GM10266 (cell line): Measurements from ENCODE around the gene STK11.
"Not testable (repeated sequence)": the region's sequence is repeated elsewhere in the genome, so short reads cannot be mapped to it uniquely, and the experiment has no call there.

Experiments
- DNase-seq: peaks from one replicate; pipeline ENCODE4 v3.0.0; 2012; ENCODE audit errors: extremely low spot score
- TF ChIP-seq, protein P1 (sequence below): IDR thresholded peaks from 2 replicates; pipeline ENCODE4 v1.5.1; 2012; ENCODE audit warnings: mild to moderate bottlenecking, low read depth; ENCODE audit not compliant: control insufficient read depth, insufficient read depth; ENCODE audit errors: missing control alignments

STK11 gene

DNA sequence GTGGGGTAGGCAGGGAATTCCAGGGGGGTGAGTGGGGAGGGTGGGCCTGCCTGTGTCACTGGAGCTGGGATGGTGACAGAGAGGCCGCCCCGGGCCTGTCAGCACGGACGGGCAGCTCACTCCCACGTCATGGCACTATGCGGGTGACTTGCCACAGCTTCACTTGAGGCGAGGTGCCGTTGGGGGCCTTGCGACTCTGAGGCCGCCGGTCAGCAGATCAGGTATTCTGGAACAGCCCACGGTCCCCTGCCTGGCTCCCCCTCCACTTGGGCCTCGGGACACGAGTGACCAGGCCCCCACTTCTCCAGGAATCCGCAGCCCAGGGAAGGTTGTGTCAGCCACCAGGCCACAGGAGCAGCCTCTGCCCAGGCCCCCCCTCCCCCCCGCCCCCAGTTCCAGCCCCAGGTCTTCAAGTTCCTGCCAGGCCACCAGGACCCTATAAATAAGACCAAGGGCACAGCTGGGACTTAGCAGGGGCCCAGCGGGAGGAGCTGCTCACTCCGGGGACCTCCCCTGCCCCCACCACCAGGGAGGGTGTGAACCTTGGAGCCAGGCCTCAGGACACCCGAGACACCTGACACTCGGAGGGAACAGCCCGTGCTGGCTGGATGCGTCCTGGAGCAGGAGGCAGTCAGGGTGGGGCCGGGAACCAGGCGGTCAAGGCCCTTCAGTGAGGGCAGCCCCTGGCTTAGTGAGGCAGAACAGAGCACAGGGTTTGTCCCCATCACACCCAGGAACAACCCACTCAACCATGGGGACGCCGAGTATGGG lies 40.1 kb downstream of the STK11 start:
- DNase-seq: no peak
- TF ChIP-seq, protein P1, sequence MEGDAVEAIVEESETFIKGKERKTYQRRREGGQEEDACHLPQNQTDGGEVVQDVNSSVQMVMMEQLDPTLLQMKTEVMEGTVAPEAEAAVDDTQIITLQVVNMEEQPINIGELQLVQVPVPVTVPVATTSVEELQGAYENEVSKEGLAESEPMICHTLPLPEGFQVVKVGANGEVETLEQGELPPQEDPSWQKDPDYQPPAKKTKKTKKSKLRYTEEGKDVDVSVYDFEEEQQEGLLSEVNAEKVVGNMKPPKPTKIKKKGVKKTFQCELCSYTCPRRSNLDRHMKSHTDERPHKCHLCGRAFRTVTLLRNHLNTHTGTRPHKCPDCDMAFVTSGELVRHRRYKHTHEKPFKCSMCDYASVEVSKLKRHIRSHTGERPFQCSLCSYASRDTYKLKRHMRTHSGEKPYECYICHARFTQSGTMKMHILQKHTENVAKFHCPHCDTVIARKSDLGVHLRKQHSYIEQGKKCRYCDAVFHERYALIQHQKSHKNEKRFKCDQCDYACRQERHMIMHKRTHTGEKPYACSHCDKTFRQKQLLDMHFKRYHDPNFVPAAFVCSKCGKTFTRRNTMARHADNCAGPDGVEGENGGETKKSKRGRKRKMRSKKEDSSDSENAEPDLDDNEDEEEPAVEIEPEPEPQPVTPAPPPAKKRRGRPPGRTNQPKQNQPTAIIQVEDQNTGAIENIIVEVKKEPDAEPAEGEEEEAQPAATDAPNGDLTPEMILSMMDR: no peak

DNA sequence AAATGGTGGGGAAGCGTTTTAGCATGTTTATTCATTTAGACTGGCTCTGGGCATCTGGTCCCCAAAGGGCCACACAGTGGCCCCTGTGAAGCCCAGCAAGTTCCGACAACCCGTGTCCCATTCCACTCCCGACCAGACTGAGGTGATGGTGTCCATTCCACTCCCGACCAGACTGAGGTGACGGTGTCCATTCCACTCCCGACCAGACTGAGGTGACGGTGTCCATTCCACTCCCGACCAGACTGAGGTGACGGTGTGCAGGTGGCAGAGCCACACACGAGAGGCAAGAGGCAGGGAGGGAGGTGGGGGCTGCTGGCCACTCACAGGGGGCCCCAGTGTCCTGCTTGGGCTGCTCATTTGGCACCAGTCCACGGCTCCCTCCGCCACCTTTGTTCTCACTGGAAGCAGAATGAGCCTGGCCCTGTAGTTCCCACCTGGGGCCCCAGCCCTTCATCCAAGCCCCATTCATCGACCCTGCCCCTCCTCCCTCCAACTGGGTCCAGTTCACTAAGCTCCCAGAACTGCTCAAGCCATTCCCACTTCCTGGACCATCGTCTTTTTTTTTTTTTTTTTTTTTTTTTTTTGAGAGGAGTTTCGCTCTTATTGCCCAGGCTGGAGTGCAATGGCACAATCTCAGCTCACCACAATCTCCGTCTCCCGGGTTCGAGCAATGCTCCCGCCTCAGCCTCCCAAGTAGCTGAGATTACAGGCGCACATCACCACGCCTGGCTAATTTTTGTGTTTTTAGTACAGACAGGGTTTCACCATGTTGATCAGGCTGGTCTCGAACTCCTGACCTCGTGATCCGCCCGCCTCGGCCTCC lies 40.9 kb downstream of the STK11 start:
- DNase-seq: not testable (repeated sequence)

DNA sequence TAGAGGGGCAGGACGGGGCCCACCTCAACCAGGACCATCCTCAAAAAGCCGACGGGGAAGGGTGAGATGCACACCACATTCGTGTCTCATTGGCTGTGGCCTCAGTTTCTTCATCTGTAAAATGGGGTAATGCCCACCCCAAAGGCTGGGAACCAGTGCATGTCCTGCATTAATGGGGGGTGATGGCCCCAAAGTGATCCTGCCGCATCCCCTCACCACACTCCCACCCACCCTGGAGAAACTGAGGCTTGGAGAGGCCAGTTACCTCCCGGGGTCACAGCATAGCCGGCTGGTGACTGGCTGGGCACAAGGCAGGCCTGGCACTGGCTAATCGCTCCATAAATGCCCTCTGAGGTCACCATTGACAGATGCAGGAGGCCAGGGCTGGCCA lies 42.2 kb downstream of the STK11 start:
- TF ChIP-seq, protein P1: no peak
- no peak for DNase-seq

DNA sequence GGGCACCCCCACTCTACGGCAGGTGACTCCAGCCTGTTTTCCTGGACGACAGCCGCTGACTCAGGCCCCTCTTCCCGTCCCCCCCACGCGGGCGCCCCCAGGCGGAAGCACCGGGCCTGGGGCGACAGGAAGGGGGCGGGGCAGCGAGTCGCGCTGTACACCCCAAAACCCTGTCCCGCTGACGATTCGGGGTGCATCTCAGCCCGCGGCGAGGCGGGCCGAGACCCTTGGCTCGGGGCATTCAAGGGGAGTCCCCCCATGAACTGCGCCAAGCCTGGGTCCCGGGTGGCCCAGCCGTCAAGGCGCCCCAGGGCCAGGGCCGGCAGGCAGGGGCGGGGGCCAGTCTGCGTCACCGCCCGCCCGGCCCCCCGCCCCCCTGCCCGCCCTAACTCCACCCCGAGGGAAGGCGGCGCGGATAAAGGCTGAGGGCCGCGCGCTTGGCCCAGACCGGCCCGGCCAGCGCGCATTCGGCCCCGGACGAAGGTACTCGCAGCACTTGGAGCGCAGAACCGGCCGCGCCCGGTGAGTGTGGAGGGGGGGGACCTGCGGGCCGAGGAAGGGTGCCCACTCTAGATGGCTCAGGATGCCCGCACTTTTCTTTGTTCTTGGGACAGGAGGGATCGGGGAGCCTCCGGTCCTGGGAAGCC lies 42.7 kb downstream of the STK11 start, which contains the start of gene MIDN:
MIDN (plus strand) TSS at position 445 of the 647 bp plus-strand sequence. CDS start 1,714 bp downstream, outside the sequence.
- peak; percentile 88 for DNase-seq
- TF ChIP-seq, protein P1: peak; percentile 60

DNA sequence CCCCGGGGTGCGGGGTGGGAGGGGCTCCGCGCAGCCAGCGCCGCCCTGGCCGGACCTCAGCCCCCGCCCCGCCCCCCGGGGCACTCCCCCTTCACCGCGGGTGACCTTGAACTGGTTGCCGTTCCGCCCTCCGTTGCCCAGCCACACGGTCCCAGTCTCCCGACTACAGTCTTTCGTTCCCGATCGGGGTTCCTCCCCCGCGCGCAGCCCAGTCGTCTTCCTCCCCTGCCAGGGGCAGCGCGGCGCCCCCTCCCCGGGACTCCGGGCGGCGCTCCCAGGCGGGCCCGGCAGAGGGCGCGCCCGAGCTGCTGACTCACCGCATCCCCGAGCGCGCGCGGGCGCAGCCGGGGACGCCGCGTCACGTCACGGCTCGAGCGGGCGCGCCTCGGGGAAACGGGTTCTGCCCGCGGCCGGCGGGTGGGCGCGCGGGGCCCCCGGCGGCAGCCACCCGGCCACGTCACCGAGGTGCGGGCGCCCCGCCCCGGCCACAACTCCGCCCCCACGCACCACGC lies 43.3 kb downstream of the STK11 start:
- TF ChIP-seq, protein P1: peak; percentile 95
- DNase-seq: peak; percentile 88

DNA sequence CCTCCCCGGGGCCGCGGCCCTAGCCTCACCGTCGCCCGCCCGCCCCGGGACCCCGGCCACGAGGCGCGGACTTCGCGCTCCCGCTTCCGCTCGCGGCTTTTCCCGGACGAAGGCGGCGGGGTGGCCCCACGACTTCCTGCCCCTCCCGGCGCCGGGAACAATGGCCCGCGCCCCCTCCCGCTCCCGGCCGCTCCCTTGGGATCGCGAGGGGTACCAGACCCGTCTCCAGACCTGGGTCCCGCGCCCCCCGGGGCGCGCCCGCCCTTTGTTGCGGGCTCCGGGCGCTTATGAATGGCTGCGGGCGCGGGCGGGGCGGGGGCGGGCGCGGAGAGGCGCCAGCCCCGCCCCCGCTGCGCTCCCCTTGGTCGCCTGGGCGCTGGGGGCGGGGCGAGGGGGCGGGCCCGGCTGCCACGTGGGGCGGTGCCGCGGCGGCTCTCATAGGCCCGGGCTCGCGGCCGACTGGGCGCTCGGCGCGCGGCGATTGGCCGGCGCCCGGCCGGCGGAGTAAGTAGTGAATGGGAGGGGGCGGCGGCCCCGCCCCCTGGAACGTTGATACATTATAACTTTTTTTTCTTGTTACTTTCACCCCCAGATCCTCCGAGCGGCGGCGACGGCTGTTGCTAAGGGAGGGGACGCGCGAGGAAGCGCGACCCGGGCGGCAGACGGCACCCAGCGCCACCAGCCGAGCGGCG lies 43.9 kb downstream of the STK11 start:
- TF ChIP-seq, protein P1: no peak
- DNase-seq: peak; percentile 99

DNA sequence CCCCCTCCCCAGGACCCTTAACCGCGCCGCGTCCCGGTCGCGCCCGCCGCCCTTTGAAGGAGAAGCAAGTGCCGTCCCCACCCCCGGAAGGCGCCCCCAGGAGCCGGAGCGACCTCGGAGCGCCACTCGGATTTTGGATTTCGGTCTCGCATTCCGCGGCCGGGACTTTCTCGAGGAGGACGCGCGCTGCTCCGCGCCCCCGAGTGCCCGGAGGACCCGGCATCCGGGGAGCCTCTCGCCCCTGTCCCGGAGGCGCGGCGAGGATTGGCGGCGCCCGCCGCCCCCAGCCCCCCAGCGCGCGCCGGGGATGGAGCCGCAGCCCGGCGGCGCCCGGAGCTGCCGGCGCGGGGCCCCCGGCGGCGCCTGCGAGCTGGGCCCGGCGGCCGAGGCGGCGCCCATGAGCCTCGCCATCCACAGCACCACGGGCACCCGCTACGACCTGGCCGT lies 44.4 kb downstream of the STK11 start:
- TF ChIP-seq, protein P1: no peak
- no peak for DNase-seq
